Activated CD8-positive, alpha-beta memory T cell treated with anti-CD3 and anti-CD28 coated beads for 36 hours (primary cell): Measurements from ENCODE around the gene EIF3F. TPM values are rescaled to one million over a fixed set of nuclear protein-coding genes. Genes with fewer than 3 reads are reported as not detected.

Experiments
- CTCF ChIA-PET: fragments of 350-600 bp; sonication (Branson Sonifier 250); formaldehyde crosslinking; loops from one replicate; lab custom pipeline; 2021; ENCODE audit warnings: antibody characterized with exemption; lab: Charles Lee
- POLR2A ChIA-PET: fragments of 350-600 bp; sonication (Branson Sonifier 250); formaldehyde crosslinking; loops from one replicate; lab custom pipeline; 2021; ENCODE audit warnings: antibody characterized with exemption; lab: Charles Lee
- total RNA-seq, 2 experiments: library from RNA; stranded (reverse); gene quantifications; one replicate each; pipeline ENCODE4 v1.2.3, GENCODE V29; 2021

EIF3F gene
- total RNA-seq, 2 experiments from 2014 or later = 290 to 291 TPM

DNA sequence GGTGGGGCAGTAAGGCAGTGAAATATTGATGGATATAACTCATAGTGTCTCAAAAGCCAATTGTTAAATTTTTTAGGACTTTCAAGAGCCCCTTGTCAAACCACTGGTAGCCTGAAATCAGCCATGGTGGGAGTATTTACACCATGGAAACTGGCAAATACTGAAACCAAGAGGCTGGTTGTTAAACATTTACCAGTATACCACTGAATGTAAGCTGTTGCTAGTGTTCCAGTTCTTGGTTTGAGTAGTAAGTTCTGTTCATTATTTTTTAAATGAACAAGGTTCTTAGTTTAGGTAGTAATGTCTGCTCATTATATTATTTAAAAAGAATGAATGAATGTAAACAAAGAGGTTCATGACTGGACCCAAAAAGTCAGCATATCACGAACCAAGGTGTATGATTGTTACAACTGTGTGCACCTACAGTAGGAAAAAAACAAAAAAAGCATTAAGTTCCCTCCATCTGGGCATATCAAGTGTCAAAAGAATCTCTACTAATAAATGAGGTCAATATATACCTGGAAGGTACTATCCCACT lies 4.5 kb upstream of the EIF3F start:
- ChIA-PET CTCF (no interaction called here), POLR2A (no interaction called here)

GRCh38 chr11:7983832-7984590 lies 3.1 kb upstream of the EIF3F start:
- ChIA-PET POLR2A (no interaction called here), CTCF (interaction anchor here (1.4 kb wide), 1 partner anchor 115 kb away, joined by 4 read pairs; no protein-coding TSS in a partner anchor)

DNA sequence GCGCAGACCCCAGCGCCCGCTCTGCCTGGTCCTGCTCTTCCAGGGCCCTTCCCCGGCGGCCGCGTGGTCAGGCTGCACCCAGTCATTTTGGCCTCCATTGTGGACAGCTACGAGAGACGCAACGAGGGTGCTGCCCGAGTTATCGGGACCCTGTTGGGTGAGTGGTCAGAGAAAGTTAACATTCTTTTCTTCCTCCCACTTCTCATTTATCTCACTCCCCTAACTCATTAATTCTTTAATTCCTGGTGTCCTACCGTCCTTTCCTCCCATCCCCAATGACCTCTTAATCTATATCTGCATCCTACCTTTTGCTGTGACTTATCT lies 385 bp downstream of the EIF3F start:
- POLR2A ChIA-PET = interaction anchor here (1.0 kb wide), 1 partner anchor 95 kb away, joined by 4 read pairs; no protein-coding TSS in a partner anchor
- CTCF ChIA-PET = interaction anchor here (1.0 to 2.1 kb wide), 4 partner anchors 9 to 105 kb away, joined by 3 to 29 read pairs (median 4); no protein-coding TSS in a partner anchor

DNA sequence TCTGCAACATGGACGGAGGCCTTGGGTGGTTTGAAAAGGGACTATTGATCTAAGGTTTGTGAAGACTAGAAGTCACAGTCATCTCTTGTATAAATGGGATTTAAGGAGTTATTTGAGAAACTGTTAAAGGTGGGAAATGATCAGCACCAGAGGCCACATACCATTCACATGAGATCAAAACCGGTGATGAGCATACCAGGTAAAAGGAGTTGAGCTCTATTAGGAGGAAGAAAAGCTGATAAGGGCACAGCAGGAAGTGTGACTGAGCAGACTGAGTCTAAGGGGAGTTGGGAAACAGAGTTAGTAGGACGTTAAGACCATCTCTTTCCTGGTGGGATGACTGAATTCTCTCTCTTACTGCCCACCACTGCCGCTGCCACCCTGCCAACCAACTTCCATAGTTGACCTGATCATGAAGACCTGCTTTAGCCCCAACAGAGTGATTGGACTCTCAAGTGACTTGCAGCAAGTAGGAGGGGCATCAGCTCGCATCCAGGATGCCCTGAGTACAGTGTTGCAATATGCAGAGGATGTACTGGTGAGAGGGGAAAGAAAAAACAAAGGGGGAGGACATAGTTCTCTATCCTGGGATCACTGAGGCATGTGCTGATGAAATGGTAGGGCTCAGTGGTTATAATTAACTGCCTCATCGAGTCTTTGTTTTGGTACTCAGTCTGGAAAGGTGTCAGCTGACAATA lies 7.6 kb downstream of the EIF3F start:
- CTCF ChIA-PET = no interaction called here
- POLR2A ChIA-PET = interaction anchor here (0.5 kb wide), 1 partner anchor 589 kb away, joined by 3 read pairs; no protein-coding TSS in a partner anchor

GRCh38 chr11:7999795-8000194 lies 12.7 kb downstream of the EIF3F start:
- ChIA-PET CTCF (no interaction called here), POLR2A (interaction anchor here (0.6 kb wide), 1 partner anchor 1511 kb away, joined by 6 read pairs; no protein-coding TSS in a partner anchor)

DNA sequence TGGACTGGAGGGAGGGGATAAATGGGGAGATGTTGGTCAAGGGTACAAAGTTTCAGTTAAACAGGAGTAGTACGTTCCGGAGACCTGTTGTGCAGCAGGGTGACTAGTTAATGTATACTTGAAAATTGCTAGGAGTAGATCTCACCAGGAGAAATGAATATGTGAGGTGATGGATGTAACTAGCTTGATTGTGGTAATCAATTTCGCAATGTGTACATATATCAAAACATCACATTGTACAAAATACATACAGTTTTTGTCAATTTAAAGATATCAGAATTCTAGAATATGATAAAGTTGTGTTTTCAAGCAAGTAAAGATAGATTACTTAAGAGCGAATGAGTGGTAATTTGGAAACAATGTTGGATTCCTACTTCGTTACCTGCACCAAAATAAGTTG lies 13.3 kb downstream of the EIF3F start:
- ChIA-PET POLR2A (no interaction called here), CTCF (no interaction called here)

GRCh38 chr11:8002676-8003075 lies 15.5 kb downstream of the EIF3F start:
- POLR2A ChIA-PET = interaction anchor here (0.6 kb wide), 1 partner anchor 36 kb away, joined by 6 read pairs; no protein-coding TSS in a partner anchor
- CTCF ChIA-PET = no interaction called here

DNA sequence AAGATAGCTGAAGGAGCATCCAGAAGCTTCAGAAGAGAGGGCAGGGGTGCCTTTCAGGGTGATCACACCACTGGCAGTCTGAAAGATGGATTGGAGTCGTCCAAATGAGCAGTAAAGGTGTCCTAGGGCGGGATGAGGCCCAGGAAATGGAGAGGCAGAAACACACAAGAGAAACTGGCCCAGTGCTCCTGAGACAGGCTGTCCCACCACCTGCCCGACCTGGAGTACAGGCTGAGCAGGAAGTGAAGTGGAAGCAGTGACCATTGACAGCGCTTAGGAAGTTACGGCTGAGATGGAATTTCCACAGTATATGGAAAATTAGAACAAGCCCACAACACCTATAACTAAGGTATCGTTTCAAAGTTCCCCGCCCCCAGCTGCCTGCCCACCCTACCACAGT lies 16.1 kb downstream of the EIF3F start:
- ChIA-PET POLR2A (interaction anchor here (0.6 kb wide), 1 partner anchor 36 kb away, joined by 6 read pairs; no protein-coding TSS in a partner anchor), CTCF (interaction anchor here (2.1 kb wide), 1 partner anchor 96 kb away, joined by 6 read pairs; no protein-coding TSS in a partner anchor)

DNA sequence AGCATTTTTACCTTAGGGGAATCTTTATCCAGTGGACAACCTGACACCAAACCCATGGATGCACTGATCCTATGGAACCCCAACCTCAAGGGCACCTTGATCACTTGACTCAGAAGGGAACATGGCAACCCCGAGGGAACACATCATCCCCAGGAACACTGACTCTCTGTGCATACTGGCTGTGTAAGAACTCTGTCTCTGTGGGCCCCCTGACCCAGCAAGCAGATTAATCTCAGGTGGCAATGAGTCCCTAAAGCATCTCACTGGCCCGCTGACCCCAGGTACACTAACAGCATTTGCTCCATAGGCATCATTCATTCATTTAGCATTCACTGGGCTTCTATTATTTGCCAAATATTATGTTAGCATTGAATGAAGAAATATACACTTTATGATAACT lies 16.9 kb downstream of the EIF3F start:
- POLR2A ChIA-PET = no interaction called here
- CTCF ChIA-PET = interaction anchor here (2.1 kb wide), 1 partner anchor 95 kb away, joined by 6 read pairs; no protein-coding TSS in a partner anchor

GRCh38 chr11:8005556-8005955 lies 18.4 kb downstream of the EIF3F start:
- ChIA-PET POLR2A (no interaction called here), CTCF (interaction anchor here (1.5 to 2.6 kb wide), 6 partner anchors 11 to 94 kb away, joined by 4 to 23 read pairs (median 15); no protein-coding TSS in a partner anchor)

DNA sequence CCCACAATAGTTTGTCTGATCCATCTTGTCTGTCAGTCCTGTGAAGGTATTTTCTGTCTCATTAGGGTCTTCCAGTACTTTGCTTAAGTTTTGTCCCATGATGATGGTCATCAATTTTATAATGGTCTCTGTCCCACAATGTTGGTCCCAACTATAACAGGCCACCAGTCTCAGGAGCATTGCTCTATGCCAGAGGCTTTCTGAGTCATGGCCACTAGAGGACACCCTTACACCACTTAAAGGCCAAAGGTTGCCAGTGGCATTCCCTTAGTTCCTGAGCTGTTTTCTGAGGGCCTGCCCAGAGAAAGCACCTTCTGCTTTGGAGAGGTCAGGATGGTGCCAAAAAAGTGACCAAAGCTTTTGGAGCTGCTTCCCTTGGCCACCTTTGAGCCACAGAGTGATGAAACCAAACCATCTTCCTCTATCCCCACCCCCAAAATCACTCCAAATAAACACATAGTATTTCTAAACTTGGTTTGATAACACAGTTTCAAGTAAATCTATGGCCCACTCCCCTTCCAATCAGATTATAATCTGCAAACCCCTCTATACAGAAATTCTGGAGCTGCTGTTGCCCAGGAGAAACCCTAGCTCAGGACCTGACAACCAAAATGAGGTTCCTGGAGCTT lies 19.3 kb downstream of the EIF3F start:
- CTCF ChIA-PET = interaction anchor here (0.7 to 2.6 kb wide), 14 partner anchors 10 to 257 kb away, joined by 3 to 23 read pairs (median 4); partner anchors contain the start of gene LMO1
- POLR2A ChIA-PET = interaction anchor here (1.2 kb wide), 1 partner anchor 93 kb away, joined by 6 read pairs; no protein-coding TSS in a partner anchor

DNA sequence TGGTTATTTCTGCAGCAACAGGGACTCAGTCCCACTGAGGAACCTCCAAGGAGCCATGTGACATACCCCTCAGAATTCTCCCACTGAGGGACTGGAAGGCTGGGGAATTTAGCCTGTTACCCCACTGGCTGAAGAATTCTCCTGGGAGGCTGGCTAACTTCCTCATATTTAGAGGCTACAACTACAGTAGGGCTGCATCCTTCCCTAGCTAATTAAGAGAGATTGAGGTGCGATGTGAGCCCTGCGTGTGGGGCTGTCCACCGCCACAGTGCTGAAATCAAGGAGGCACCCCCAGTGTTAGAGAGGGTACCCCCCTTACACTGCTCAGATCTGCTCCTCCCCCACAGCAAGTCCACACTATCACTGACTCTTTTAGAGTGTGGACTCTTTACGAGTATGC lies 21.1 kb downstream of the EIF3F start:
- CTCF ChIA-PET = interaction anchor here (0.6 to 2.6 kb wide), 4 partner anchors 10 to 82 kb away, joined by 3 to 18 read pairs (median 4); no protein-coding TSS in a partner anchor
- POLR2A ChIA-PET = no interaction called here

GRCh38 chr11:8009856-8010255 lies 22.7 kb downstream of the EIF3F start:
- POLR2A ChIA-PET = no interaction called here
- CTCF ChIA-PET = no interaction called here

DNA sequence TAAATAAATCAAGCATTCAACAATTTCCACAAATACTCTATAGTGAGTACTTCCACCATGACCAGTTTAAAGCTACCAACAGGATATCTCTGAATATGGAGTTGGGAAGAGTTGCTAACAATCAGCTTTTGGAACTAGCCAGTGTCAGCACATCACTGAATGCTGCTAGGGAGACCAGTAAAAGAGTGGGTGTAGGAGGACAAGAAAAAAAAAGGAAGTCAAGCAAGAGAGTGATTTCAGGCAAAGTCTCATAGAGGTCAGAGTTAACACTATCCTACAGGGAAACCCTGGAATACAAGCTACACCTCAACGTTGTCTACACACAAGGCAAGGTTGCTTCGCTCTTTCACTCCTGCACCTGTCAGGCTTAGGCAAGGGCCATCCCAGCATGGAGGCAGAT lies 24.2 kb downstream of the EIF3F start:
- ChIA-PET CTCF (interaction anchor here (0.9 to 1.2 kb wide), 2 partner anchors 79 to 88 kb away, joined by 3 to 4 read pairs; no protein-coding TSS in a partner anchor), POLR2A (no interaction called here)

DNA sequence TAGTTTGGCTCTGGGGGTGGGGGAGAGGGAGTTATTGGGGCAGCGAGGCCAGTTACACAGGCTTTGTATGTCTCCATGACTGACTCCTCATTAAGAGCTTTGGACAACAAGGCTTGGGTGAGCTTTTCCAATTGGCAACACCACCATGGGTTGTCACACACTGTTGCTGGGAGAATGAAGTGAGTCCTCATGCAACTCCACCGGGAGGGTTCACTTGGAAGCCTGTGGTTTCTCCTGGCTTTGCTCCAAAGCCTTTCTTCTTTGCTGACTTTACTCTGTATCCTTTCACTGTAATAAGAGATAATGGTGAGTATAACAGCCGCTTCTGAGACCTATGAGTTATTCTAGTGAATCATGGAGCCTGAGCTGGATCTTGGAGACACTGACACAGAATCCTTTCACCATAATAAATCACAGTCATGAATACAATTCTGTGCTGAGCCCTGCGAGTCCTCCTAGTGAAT lies 24.9 kb downstream of the EIF3F start:
- POLR2A ChIA-PET = no interaction called here

GRCh38 chr11:8013833-8014232 lies 26.7 kb downstream of the EIF3F start:
- POLR2A ChIA-PET = no interaction called here
- CTCF ChIA-PET = interaction anchor here (0.7 to 0.8 kb wide), 2 partner anchors 9 to 83 kb away, joined by 3 read pairs; no protein-coding TSS in a partner anchor

More for the DNA sequence above, 24.9 kb downstream of the EIF3F start:
- CTCF ChIA-PET = interaction anchor here (1.2 kb wide), 1 partner anchor 87 kb away, joined by 4 read pairs; no protein-coding TSS in a partner anchor

GRCh38 chr11:8015753-8016239 lies 28.7 kb downstream of the EIF3F start:
- CTCF ChIA-PET = interaction anchor here (0.6 to 3.6 kb wide), 5 partner anchors 9 to 84 kb away, joined by 3 to 20 read pairs (median 5); partner anchors contain the start of gene EIF3F
- POLR2A ChIA-PET = no interaction called here

DNA sequence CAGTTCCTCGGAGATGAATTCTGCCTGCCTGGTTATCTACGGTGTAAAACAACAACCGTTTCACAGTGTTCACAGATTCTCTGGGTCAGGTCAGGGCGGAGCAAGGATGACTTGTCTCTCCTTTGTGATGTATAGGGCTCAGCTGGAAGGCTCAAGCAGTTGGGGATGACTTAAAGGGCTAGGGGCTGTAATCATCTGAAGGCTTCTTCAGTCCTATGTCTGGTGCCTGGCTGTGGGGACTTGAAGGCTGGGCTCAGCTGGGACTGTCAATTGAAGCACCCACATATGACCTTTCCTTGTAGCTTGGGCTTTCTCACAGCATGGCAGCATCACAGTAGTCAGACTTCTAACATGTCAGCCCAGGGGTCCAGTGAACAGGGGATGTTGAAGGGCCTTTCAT lies 29.3 kb downstream of the EIF3F start:
- CTCF ChIA-PET = interaction anchor here (0.6 to 3.6 kb wide), 6 partner anchors 10 to 83 kb away, joined by 3 to 20 read pairs (median 4); partner anchors contain the start of gene EIF3F

More for the DNA sequence above, 29.3 kb downstream of the EIF3F start:
- POLR2A ChIA-PET = no interaction called here
